HCEC 1CT (cell line): ENCODE measurements around the gene AKIRIN2.
A peak's percentile ranks its signal among the peaks of the same experiment; 100 is the strongest.
"Not testable (repeated sequence)": the region's sequence is repeated elsewhere in the genome, so short reads cannot be mapped to it uniquely, and the experiment has no call there.

Experiments used
- DNase-seq: peaks from one replicate; pipeline ENCODE4 v3.0.0-alpha.2; 2017

Gene AKIRIN2

DNA sequence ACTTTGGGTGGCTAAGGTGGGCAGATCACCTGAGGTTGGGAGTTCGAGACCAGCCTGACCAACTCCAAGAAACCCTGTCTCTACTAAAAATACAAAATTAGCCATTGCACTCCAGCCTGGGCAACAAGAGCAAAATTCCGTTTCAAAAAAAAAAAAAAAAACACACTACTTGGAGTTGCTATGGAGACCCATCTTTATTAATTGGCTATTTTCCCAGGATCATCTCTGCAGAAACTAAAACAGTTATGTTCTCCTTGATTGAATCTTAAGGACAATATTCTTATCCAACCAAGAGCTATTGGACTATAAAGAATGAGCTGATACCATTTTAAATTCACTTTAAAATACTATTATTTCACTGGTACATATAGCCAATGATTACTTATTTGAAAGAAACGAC lies 14.7 kb downstream of the AKIRIN2 start:
- no peak for DNase-seq

DNA sequence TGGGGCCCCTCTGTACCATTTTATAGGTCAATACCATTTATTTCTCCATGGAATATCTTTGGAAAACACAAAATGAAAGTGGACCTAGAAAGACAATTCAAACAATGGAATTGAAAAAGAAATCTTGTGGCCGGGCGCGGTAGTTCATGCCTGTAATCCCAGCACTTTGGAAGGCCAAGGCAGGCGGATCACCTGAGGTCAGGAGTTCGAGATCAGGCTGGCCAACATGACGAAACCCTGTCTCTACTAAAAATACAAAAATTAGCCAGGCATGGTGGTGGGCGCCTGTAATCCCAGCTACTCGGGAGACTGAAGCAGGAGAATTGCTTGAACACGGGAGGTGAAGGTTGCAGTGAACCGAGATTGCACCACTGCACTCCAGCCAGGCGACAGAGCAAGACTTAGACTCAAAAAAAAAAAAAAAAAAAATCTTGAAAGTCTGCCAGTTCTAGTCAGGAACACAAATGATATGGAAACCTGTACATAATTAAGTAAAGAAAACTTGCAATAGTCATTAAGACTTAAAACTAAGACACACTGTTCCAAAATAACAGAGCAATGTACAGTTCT lies 15.3 kb downstream of the AKIRIN2 start:
- DNase-seq = not testable (repeated sequence)

DNA sequence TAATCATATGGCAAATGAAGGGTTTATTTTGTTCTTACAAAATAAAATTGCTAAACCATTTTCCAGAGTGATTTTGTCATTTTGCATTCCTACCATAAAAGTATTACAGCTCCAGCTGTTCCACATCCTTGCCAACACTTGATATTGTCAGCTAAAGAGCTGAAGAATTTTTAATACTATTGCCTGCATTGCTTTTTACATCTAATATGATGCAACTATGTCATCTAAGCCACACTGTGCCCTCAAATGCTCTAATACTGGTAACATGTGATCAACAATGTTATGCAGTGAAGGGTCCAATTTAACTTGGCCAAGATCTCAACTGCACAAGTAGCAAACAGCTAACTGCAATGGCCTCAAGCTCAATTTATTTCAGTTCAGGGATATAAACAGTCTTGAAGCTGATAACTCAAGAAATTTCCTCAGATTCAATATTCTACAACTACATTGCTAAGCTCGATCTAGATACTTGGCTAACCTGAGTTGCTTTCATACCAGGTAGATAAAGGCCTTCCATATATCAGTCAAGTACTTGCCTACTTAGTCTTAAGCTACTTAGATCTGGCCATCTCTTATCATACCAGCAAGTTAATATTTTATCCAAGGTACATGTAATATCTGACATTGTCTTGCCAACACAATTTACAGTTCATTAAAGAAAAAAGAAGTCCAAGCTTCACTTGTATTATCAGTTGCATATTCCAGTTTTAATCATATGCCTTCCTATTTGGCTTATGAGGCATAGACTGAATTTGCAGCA lies 17.0 kb downstream of the AKIRIN2 start:
- no peak for DNase-seq

DNA sequence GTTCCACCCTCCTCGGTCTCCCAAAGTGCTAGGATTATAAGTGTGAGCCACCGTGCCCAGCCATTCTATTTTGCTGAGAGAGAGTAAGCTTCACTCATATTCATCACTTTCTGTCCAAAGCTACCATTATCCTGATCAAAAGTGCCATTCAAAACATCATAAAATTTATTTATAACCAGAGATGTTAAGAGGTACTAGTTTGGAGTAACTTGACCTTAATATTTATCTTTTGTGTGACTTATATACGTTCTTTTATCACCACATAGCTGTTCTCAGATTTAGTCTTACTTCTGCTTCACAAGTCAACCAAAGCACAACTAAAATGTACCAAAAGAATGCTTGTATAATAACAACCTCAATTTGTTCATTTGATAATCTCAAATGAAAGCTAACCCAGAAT lies 18.1 kb downstream of the AKIRIN2 start:
- no peak for DNase-seq

DNA sequence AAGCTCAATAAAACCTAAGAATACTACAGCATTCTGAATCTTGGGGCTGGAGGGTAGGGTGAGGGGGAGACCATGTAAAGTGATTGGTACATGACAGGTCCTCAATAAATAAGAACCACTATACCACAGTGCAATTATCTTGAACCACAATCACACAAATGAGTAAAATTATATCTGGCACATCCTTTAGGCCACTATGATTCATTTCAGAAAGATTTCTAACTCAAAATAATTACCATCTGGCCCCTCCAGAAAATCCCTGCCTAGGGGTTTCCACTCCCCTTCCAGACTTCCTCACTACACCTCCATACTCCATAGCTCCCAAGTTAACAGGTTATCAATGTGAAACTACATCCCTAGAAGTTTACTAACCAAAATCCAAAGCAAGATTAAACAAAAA lies 19.7 kb downstream of the AKIRIN2 start:
- DNase-seq = peak; percentile 29

DNA sequence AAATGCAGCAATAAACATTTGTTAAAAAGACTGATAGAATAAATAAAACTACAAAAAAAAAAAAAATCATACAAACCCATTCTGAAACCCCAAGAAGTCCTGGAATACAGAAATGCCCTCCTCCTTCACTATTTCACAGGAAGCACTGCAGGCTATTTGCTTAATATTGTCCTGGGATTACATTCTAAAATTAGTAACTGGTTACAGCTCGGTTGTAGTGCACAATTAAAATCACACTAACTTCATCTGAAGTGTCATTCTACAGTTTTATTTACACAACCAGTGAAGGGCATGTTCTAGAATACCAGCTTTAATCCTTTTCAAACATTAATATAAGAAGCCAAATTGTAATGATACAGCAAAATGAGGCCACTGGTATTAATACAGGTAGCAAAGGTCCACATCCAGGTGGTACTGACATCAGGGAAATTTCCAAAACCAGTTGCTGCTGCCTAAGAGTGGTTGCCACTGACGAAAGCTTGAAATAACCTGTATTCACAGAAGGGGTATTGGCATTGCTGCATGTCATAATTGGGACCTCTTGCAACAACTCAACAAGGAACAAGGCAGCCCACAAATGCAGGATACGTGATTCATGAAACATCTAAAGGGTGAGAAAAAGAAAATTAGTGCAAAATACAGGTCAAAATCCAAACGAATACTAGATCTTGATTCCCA lies 26.9 kb downstream of the AKIRIN2 start:
- DNase-seq = no peak

DNA sequence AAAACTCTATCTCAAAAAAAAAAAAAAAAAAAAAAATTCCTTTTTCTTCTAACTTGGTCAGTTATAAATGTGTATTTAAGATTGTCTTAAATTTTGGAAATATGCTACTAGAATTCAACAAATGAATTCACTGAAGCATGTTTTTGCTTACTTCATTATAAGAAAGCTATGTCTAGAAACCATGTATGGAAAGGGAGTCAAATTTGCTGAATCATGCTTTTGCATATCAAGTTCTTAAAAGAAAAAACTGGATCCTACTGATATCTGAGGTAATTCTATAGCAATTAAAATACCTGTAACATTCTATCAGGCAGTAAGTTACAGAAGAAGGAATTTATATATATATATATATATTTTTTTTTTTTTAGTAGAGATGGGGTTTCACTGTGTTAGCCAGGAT lies 27.7 kb downstream of the AKIRIN2 start:
- DNase-seq = no peak

DNA sequence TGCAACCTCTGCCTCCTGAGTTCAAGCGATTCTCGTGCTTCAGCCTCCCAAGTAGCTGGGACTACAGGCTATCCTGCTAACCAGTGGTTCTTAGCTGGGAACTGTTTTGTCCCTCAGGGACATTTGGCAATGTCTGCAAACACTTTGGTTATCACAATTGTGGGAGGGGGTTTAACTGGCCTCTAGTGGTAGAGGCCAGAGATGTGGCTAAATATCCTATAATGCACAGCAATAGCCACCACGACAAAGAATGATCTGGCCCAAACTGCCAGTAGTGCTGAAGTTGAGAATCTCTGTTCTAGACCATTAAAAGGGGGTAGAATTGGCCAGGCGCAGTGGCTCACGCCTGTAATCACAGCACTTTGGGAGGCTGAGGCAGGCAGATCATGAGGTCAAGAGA lies 28.8 kb downstream of the AKIRIN2 start:
- DNase-seq = no peak

DNA sequence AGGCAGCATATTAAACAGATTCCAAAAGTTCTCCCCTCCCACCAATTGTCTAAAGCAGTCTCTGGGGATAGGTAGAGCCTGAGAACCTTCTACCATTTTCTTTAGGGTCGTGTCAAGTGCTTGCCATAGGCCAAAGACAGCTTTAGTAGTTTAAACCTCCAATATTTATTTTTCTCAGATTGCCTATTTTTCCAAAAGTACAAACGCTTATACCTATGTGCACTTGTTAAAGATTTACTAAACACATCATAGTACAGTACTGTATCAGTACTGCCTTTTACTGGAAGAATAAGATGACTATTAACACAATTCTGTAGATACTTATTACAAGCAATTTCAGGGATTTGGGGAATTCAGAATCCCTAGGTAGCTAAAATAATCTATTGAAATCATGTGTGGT lies 29.4 kb downstream of the AKIRIN2 start:
- DNase-seq = no peak

DNA sequence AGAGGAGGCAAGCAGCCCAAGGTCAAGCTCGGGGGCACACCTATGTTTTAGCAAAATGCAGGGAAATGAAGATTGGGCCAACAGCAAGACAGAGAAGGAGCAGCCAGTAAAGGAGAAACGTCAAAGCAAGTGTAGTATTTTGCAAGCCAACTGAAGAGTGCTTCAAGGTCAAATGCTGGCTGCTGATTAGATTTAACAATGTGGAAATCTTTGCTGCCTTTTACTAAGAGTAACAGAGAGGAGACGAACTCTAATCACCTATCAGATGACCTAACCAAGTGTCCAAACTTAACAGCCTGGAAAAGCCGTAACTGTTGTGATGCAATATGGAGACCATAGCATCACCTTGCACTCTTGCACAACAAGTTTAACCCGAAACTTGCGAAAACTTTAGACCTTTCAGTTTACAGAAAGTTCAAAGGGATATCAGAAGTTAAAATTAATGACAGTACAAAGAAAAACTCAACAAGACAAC lies 30.4 kb downstream of the AKIRIN2 start:
- no peak for DNase-seq

DNA sequence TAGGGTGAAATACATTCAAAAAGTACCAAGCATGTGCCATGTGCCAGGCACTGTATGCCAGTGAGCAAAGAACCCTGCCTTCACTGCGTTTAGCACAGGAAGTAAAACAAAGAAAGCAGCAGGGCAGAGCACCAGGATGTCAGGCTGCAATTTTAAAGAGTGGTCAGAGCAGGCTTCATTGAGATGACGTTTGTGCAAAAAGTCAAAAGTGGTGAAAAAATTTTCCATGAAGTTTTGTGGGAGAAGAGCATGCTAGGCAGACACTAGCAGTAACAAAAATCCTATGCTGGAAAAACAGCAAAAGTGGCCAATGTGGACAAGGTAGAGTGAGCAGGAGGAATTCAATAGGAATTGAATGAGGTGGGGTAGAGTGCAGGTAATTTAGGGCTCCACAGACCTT lies 31.3 kb downstream of the AKIRIN2 start:
- DNase-seq = no peak

DNA sequence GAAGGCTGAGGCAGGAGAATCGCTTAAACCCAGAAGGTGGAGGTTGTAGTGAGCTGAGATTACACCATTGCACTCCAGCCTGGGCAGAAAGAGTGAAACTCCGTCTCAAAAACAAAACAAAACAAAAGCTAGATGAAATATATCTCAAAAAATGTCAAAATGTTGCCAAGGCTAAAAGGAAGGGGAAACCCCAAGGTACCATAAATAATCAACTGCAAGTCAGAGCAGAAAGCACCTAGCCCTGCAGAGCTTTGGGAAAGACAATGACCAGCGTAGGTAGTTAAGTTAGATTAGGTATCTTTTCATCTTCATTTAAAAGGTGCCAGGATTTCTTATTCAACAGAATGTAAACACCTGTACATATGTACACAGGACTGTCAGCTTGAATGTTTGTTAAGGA lies 33.0 kb downstream of the AKIRIN2 start:
- no peak for DNase-seq

DNA sequence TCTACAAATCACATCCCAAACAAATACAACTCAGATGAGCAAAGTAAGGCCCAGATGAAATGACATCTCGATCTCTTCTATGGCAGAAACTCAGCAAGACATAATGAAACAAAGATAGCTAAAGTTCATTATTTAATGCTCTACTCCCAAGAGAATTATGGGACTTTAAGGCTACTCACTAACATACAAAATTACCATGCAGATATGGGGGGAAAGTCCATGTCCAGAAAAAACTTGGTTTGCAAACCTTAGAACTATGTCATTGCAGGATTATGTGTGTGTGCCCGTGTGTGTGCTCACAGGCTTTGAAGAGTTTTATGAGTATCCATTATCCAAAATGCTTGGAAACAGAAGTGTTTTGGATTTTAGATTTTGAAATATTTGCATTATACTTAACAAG lies 34.0 kb downstream of the AKIRIN2 start:
- no peak for DNase-seq

DNA sequence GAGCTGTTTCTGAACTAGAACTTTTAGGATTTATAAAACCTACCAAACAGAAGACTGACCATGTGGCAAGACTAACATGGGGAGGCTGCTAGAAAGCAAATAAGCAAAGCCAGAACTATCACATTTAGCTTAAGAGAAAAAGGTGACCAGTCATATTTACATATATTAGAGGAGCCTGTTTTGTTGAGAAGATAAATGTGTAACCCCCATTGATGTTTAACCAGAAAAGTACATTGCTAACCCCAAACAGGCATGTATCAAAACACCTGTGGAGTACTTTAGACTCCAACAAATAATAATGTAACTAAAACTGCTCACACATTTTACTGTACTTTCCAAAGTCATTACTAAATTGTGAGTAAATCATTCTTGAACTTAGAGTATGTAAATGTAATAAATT lies 35.0 kb downstream of the AKIRIN2 start:
- DNase-seq = no peak

DNA sequence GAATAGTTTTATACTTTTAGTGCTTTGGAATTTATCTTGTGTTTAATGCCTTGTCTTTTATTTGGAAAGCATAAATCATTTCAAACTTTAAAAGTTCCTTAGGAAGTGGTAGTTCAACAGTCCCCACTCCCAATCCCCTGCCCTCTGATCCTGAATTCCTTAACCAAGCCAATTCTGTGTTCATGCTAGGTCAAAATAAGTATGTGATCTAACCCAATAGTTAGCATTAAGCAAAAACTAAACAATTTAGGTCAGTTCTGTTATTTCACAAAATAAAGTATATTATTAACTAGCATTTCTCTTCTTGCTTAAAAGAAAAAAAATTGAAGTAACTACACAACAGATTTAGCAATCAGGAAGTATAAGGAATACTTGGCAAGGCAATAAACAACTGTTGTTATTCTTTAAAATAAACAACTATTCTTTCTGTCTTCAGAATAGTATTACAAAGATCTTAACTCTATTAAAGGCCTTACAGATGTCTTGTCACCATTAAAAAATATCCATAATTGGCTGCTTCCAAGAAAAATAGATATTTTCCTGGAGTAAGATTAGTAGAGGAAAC lies 37.0 kb downstream of the AKIRIN2 start:
- no peak for DNase-seq

DNA sequence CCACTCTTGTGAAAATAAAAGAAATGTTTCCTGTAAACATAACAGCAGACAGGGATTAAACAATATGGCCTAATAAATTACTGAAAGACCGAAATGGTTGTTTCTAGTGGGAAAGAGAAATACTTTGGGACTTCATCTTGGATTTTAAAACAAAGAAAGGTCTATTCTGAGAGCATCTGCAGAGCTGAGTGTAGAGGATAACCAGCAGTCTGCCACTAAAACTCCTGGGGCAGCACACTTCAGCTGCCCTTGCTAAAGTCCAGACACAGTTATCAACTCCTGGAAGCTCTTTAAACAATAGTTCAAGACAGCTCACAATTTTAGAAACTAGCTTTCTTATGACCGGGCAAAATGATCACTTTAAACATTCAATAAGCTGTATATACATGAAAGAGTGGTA lies 38.6 kb downstream of the AKIRIN2 start:
- no peak for DNase-seq

DNA sequence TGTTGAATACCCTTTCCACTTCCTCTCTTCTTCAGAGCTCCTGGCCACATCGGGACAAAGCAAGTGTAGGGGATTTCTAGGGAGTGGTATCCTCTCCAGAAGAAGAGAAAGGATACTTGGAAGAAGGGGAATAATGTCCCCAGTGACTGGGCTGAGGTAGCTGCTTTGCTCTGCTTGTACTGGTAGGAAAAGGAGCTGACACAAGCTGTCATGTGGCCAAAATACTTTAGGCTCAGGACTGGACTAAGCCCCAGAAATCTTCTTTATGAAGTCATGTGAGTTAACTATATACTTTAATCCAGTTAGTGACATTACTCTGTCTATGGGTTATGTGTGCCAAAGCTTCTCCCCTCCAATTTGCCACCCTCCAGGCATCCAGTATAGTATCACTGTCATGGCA lies 40.5 kb downstream of the AKIRIN2 start:
- DNase-seq = no peak

DNA sequence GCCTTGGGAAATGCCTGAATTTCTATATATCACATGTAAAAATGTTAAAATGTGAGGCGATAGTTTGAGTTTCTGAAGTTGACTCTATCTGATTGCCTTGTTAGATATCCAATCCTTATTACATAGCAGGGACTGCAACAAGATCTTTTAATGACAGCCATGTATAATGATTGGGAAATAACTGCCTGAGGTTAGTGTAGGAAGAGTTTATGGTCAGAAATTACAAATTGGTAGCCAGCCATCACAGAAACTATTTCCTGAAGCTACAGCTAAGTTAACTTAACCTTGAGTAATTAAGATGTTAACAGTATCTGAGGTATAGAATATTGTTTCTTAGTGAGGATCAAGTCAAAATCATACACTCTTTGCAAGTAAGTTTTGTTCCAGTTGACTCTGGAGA lies 41.0 kb downstream of the AKIRIN2 start:
- peak; percentile 54 for DNase-seq

DNA sequence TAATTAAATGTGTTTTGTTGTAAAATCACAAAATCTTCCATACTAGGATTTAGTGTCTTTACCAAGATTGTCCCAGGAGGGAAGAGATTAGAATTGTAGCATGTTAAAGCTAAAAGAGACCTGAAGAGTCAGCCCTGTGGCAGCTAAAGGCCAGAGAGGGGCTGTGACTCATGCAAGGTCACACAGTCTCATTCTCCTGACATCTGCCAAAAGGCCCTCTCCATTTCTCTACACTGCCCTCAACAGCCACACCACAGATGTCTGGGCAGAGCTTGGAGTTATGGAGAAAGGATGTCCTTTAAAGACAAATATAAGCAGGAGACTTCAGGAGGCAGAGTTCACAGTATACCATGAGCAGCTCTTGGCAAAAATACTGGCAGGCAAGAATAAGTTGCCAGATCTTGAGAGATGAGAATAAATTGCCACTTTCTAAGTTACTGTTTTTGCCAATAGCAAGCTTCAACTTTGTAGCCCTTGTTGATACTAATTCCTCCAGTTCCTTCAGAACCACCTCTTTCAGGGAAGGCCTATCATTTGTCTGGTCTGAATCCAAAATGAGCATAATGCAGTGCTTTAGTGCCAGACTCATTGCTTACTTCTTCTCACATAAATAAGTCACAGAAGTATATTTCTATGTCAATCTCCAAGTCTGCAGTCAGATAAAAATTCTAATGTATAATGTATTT lies 41.7 kb downstream of the AKIRIN2 start:
- peak; percentile 92 for DNase-seq

DNA sequence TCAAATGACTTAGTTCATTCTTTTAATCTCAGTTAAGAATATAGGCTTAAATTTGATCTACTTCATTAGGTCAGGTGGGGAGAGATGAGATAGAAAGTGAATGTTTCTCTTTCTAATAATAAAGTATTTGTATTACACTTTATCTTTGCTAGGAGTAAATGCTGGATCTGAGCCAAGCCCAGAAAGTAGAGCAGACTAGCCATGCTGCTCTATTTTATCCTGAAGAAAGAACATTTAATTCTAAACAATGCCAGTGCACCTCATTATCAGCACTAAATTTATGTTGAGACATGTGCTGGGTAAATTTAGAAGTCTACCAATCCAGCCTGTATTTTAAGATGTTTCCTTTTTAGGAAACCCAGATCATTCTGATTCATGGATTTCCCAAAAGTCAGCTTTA lies 43.5 kb downstream of the AKIRIN2 start:
- DNase-seq = no peak

DNA sequence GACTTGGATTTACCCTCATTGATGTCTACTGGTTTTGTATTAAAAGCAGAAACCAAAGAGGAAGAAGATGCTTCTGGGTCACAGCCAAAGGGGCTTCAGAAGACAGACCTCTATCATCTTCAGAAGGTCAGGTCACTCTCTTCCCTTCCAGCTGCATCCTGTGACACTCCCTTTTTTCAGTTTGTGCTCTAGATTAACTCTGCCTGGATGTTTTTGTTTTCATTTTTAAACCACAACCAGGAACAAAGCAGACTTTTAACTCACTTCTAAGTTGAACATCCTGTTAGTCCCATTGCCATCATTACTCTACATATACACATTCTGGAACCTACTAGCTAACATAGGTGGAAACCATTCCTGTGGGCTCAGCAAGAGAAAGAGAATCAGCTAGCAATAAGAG lies 45.2 kb downstream of the AKIRIN2 start:
- DNase-seq = no peak

DNA sequence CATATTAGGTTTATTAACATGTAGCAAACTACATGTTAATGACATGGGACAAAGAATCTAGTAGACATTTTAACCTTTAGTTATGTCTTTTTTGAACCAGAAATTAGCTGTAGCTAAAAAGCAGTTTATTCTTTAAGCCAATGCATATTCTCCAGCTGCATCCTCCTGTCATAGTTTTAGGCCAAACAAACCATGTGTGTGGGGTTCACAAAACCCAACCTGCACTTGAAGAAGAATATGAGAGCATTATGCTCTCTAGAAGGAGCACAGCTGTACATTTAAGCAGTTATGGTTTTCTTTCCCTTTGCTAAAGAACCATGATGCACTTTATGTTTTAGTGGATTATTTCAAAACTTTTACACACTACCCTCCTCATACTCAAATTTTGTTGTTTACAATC lies 46.2 kb downstream of the AKIRIN2 start:
- DNase-seq = no peak

DNA sequence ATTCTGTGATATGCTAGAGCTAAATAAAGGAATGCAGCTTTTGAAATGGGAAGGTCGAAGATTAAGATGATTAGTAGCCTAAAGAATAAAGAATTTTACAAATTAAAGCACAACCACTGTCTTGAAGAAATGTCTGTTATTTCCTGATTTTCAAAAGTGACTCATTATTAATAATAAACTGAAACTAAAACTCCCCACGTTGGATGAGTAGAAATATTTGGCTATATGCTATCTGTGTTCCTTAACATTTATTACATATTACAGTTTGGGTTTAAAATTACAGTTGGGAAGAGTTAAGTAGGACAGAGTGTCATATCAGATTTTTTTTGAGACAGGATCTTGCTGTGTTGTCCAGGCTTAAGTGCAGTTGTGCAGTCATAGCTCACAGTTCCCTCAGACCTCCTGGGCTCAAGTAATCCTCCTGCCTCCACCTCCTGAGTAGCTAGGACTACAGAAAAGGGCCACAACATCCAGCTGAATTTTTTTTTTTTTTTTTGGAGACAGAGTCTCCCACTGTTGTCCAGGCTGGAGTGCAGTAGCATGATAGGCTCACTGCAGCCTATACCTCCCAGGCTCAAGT lies 47.1 kb downstream of the AKIRIN2 start:
- peak; percentile 26 for DNase-seq
